Measurements from ENCODE around the gene C4A.

The C4A gene

DNA sequence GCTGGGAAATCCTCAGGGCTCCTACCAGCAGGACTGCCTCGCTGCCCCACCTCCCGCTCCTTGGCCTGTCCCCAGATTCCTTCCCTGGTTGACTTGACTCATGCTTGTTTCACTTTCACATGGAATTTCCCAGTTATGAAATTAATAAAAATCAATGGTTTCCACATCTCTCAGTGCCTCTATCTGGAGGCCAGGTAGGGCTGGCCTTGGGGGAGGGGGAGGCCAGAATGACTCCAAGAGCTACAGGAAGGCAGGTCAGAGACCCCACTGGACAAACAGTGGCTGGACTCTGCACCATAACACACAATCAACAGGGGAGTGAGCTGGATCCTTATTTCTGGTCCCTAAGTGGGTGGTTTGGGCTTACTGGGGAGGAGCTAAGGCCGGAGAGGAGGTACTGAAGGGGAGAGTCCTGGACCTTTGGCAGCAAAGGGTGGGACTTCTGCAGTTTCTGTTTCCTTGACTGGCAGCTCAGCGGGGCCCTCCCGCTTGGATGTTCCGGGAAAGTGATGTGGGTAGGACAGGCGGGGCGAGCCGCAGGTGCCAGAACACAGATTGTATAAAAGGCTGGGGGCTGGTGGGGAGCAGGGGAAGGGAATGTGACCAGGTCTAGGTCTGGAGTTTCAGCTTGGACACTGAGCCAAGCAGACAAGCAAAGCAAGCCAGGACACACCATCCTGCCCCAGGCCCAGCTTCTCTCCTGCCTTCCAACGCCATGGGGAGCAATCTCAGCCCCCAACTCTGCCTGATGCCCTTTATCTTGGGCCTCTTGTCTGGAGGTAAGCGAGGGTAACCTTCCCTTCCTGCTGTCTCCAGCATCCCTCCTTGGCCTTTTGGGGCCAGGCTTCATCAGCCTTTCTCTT is 36.1 kb upstream of the C4A start, which contains the start of gene CFB:
Gene CFB, plus strand, starts transcription at position 589 of the 863 bp plus-strand sequence. Its CDS starts 127 bp downstream, at position 716.
- peaks cover 1% of the 10 kb centered on the region; the same call in 1 of the 2 replicates for H3K4me1 ChIP-seq (ENCODE audit: control insufficient read depth, insufficient read depth, low read length)
- no peaks in the 10 kb centered on the region for H3K9me3 ChIP-seq (ENCODE audit: control insufficient read depth, insufficient read depth, low read depth, low read length)
- POLR2A ChIA-PET: interaction anchor here (0.6 to 1.7 kb wide), 5 partner anchors 39 to 418 kb away, joined by 3 to 9 read pairs (median 4); partner anchors contain the start of gene HSPA1B
- CTCF ChIA-PET: interaction anchor here (1.1 kb wide), 1 partner anchor 16 kb away, joined by 4 read pairs; no protein-coding TSS in a partner anchor
- no peak within 1 kb of the TSS for H3K4me3 ChIP-seq (ENCODE audit: low read depth, low read length)
- no peak for TF ChIP-seq ZNF416 (tag by site-specific recombination; IDR thresholded peaks at IDR 0.05)
- peak; percentile 30 for TF ChIP-seq SP2 (tag by site-specific recombination; IDR thresholded peaks at IDR 0.05)
- TF ChIP-seq ZNF600 (tag by site-specific recombination; IDR thresholded peaks at IDR 0.05): peak; percentile 63
- TF ChIP-seq ZNF677 (tag by site-specific recombination; IDR thresholded peaks at IDR 0.05): no peak
- peaks cover 0 to 3% of the 10 kb centered on the region in 2 experiments; a peak in 1 of 3 replicates for H3K36me3 ChIP-seq (ENCODE audit: control insufficient read depth in 2 of 2, insufficient read depth in 1 of 2, low read length in 2 of 2)
- no peak within 1 kb of the TSS for H3K27ac ChIP-seq (ENCODE audit: extremely low read depth, low read depth, low read length)

DNA sequence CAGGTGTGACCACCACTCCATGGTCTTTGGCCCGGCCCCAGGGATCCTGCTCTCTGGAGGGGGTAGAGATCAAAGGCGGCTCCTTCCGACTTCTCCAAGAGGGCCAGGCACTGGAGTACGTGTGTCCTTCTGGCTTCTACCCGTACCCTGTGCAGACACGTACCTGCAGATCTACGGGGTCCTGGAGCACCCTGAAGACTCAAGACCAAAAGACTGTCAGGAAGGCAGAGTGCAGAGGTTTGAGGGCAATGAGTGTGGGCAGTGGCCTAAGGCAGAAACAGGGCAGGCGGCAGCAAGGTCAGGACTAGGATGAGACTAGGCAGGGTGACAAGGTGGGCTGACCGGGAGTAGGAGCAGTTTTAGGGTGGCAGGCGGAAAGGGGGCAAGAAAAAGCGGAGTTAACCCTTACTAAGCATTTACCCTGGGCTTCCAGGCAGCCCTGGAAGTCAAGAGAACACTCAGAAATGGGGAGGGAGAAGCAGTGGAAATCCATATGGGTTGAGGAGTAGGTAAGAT is 35.4 kb upstream of the C4A start:
- no peaks in the 10 kb centered on the region for H3K4me1 ChIP-seq (ENCODE audit: control insufficient read depth, insufficient read depth, low read length)
- TF ChIP-seq ZNF514 (tag by site-specific recombination; IDR thresholded peaks at IDR 0.05) (no peak), ZNF561 (tag by site-specific recombination; IDR thresholded peaks at IDR 0.05; ENCODE audit: borderline replicate concordance) (no peak), ZNF791 (tag by site-specific recombination; IDR thresholded peaks at IDR 0.05) (no peak), ZNF610 (tag by site-specific recombination; IDR thresholded peaks at IDR 0.05; ENCODE audit: borderline replicate concordance) (no peak), ZNF239 (tag by site-specific recombination; IDR thresholded peaks at IDR 0.05) (no peak), ZBTB1 (tag by site-specific recombination; IDR thresholded peaks at IDR 0.05) (no peak), ZFP69B (tag by site-specific recombination; IDR thresholded peaks at IDR 0.05) (no peak), SP7 (tag by site-specific recombination; IDR thresholded peaks at IDR 0.05) (no peak), ZNF792 (tag by site-specific recombination; IDR thresholded peaks at IDR 0.05) (no peak), ZFP3 (tag by site-specific recombination; IDR thresholded peaks at IDR 0.05; ENCODE audit: low read depth) (no peak), ZNF16 (tag by site-specific recombination; IDR thresholded peaks at IDR 0.05; ENCODE audit: low read depth) (no peak), ZNF785 (tag by site-specific recombination; IDR thresholded peaks at IDR 0.05) (no peak)
- TF ChIP-seq, protein P1, sequence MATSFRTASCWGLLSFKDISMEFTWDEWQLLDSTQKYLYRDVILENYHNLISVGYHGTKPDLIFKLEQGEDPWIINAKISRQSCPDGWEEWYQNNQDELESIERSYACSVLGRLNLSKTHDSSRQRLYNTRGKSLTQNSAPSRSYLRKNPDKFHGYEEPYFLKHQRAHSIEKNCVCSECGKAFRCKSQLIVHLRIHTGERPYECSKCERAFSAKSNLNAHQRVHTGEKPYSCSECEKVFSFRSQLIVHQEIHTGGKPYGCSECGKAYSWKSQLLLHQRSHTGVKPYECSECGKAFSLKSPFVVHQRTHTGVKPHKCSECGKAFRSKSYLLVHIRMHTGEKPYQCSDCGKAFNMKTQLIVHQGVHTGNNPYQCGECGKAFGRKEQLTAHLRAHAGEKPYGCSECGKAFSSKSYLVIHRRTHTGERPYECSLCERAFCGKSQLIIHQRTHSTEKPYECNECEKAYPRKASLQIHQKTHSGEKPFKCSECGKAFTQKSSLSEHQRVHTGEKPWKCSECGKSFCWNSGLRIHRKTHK (tag by site-specific recombination; IDR thresholded peaks at IDR 0.05): no peak
- no peak overlapping the region for H3K27ac ChIP-seq (ENCODE audit: extremely low read depth, low read depth, low read length)
- no peaks in the 10 kb centered on the region for H3K9me3 ChIP-seq (ENCODE audit: control insufficient read depth, insufficient read depth, low read depth, low read length)
- POLR2A ChIA-PET: interaction anchor here (0.6 to 0.9 kb wide), 2 partner anchors 39 to 419 kb away, joined by 4 to 9 read pairs; no protein-coding TSS in a partner anchor
- peaks cover 0 to 10% of the 10 kb centered on the region in 2 experiments; a peak in 1 of 3 replicates for H3K36me3 ChIP-seq (ENCODE audit: control insufficient read depth in 2 of 2, insufficient read depth in 1 of 2, low read length in 2 of 2)
- no peak overlapping the region for H3K4me3 ChIP-seq (ENCODE audit: low read depth, low read length)
- CTCF ChIA-PET: no interaction called here

DNA sequence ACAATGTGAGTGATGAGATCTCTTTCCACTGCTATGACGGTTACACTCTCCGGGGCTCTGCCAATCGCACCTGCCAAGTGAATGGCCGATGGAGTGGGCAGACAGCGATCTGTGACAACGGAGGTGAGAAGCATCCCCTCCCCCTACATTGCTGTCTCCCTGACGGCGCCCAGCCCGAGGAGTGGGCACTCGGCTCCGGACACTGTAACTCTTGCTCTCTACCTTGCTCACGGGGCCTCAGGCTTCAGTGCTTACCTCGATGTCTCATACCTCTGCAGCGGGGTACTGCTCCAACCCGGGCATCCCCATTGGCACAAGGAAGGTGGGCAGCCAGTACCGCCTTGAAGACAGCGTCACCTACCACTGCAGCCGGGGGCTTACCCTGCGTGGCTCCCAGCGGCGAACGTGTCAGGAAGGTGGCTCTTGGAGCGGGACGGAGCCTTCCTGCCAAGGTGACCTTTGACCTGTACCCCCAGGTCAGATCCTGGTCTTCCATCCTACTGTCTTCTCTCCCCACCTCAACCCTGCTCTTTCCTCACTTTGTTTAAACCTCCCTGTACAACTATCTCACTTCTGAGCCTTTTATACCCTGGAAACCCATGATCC is 34.7 kb upstream of the C4A start:
- POLR2A ChIA-PET: interaction anchor here (1.8 to 1.9 kb wide), 2 partner anchors 17 to 25 kb away, joined by 3 to 8 read pairs; partner anchors contain the start of gene DXO
- Histone ChIP-seq H3K36me3 (ENCODE audit: control insufficient read depth in 2 of 2, insufficient read depth in 1 of 2, low read length in 2 of 2) (peaks cover 0 to 17% of the 10 kb centered on the region in 2 experiments; a peak in 1 of 3 replicates), H3K27ac (ENCODE audit: extremely low read depth, low read depth, low read length) (no peak overlapping the region), H3K9me3 (ENCODE audit: control insufficient read depth, insufficient read depth, low read depth, low read length) (no peaks in the 10 kb centered on the region), H3K4me1 (ENCODE audit: control insufficient read depth, insufficient read depth, low read length) (no peaks in the 10 kb centered on the region), H3K4me3 (ENCODE audit: low read depth, low read length) (no peak overlapping the region)
- CTCF ChIA-PET: interaction anchor here (0.6 kb wide), 1 partner anchor 1008 kb away, joined by 5 read pairs; no protein-coding TSS in a partner anchor
- peak; percentile 41; the same call in 1 of the 2 replicates for TF ChIP-seq BCL11B (tag by site-specific recombination; IDR thresholded peaks at IDR 0.05; ENCODE audit: low read depth)
- TF ChIP-seq, protein P2, sequence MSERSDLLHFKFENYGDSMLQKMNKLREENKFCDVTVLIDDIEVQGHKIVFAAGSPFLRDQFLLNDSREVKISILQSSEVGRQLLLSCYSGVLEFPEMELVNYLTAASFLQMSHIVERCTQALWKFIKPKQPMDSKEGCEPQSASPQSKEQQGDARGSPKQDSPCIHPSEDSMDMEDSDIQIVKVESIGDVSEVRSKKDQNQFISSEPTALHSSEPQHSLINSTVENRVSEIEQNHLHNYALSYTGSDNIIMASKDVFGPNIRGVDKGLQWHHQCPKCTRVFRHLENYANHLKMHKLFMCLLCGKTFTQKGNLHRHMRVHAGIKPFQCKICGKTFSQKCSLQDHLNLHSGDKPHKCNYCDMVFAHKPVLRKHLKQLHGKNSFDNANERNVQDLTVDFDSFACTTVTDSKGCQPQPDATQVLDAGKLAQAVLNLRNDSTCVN (tag by site-specific recombination; optimal IDR thresholded peaks at IDR 0.05): no peak
- TF ChIP-seq ZBTB8A (tag by site-specific recombination; IDR thresholded peaks at IDR 0.05): no peak
- TF ChIP-seq, protein P3, sequence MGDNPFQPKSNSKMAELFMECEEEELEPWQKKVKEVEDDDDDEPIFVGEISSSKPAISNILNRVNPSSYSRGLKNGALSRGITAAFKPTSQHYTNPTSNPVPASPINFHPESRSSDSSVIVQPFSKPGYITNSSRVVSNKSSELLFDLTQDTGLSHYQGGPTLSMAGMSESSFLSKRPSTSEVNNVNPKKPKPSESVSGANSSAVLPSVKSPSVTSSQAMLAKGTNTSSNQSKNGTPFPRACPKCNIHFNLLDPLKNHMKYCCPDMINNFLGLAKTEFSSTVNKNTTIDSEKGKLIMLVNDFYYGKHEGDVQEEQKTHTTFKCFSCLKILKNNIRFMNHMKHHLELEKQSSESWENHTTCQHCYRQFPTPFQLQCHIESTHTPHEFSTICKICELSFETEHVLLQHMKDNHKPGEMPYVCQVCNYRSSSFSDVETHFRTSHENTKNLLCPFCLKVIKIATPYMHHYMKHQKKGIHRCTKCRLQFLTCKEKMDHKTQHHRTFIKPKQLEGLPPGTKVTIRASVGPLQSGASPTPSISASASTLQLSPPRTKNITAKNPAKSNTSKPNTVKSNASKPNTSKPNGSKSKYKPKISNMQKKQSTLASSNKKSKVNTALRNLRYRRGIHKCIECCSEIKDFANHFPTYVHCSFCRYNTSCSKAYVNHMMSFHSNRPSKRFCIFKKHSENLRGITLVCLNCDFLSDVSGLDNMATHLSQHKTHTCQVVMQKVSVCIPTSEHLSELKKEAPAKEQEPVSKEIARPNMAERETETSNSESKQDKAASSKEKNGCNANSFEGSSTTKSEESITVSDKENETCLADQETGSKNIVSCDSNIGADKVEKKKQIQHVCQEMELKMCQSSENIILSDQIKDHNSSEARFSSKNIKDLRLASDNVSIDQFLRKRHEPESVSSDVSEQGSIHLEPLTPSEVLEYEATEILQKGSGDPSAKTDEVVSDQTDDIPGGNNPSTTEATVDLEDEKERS (tag by site-specific recombination; IDR thresholded peaks at IDR 0.05): no peak

Measured in HEK293 (cell line).